HG03565 (cell line): ENCODE results near the gene RASGRP3.

Source experiments
- ATAC-seq: cut with Tn5 transposase; IDR thresholded peaks from one replicate; pipeline ENCODE4 v1.9.1; 2021; ENCODE audit warnings: mild to moderate bottlenecking, moderate library complexity; ENCODE audit not compliant: unreplicated experiment

Gene RASGRP3

GRCh38 chr2:33491441-33492084 lies 15.1 kb downstream of the RASGRP3 start:
- no peak for ATAC-seq

GRCh38 chr2:33492399-33493134 lies 16.1 kb downstream of the RASGRP3 start:
- no peak for ATAC-seq

DNA sequence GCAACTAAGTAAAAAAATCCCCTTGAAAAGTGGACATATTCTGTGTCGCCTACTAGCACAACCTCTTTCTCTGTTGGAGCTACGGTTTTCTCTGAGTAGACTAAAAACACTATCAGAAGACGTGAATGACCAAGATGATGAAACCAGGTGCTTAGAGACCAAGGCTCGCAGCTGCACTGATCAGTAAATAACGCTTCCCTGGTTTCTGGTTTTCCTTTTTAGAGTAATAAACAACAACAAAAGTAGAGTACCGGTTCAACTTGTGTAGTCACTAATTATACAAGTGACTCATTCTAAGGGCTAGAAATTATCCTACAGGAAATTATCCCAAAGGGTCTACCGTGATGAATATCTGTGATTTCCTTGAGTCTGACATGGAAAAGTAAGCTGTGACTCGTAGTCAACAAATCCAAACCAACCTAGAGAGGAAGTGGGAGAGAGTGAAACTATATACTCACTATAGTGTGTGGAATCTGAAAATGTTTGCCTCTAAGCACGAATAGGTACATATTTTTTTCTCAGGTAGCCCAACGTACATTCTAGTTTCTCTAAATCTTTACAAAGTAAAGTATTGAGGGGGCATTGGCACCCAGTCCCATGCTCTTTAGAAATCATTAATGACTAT lies 17.8 kb downstream of the RASGRP3 start:
- ATAC-seq, result peak; percentile 44

- ATAC-seq, result no peak
These were observed 18.6 kb downstream of the RASGRP3 start for GRCh38 chr2:33494877-33495641.

GRCh38 chr2:33495683-33496082 lies 19.2 kb downstream of the RASGRP3 start:
- no peak for ATAC-seq

DNA sequence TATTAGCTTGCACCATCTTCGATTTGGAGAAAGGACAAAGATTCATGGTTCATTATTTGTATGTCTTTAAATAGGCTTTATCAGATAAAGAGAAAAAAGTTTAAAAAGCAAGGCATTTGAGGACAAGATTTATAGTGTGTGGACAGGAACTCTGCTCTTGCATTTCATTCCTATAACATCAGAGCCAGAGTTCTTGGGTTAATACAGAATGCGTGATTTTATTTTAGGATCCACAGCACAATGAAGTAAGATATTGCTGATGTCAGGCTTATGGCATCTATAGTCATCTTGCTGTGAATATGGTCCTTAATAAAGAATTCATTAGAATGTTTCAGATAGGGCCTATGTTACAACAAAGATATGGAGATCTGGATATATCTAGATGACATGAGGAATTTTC lies 19.7 kb downstream of the RASGRP3 start:
- ATAC-seq, result no peak

GRCh38 chr2:33496726-33497125 lies 20.3 kb downstream of the RASGRP3 start:
- no peak for ATAC-seq

DNA sequence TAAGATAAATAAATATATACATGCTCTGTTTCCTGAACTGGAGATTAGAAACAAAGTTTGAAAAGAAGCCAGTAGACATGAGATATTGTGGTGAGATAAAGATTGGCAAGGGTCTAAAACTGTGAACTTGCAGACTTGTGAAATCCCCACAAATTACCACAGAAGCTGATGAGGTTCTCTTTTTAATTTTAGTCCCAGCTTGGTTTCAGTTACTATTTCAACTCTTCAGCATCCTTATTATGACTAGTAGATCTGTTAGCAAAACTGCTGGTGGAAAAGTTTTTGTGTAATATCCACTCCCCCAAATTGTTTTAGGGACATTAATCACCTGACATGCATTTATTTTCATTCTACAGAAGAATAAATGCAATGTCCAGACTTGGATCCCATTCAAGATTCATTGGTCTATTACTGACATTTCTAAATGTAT lies 20.8 kb downstream of the RASGRP3 start:
- peak; percentile 39 for ATAC-seq

DNA sequence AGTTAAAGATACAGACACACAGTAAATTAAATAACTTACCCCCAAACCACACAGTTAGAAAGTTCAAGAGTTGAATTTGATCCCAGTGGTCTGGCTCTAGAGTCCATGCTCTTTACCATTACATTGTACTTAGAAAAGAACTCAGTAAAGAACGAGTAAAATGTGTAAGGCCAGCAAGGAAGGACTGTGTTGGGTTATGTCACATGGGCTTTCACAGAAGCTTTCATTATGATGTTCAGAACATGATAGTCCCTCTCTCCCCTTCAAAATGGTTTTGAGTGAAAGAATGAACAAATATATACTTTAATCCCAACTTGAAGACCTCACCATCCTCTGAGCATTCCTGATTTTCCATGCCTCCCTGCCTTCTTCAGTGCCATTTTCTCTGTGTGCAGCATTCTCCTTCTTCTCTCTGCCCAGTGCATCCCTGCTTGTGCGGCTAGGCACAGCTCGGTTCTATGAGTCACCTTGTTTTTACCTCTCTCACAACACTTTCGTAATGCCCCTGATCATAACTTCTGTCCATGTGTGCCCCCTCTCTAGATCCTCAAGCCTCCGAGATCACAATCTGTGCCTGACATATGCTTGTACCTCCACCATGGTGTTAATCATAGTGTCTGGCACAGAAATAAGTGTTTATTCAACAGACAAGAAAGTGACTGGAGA lies 22.0 kb downstream of the RASGRP3 start:
- peak; percentile 17 for ATAC-seq

DNA sequence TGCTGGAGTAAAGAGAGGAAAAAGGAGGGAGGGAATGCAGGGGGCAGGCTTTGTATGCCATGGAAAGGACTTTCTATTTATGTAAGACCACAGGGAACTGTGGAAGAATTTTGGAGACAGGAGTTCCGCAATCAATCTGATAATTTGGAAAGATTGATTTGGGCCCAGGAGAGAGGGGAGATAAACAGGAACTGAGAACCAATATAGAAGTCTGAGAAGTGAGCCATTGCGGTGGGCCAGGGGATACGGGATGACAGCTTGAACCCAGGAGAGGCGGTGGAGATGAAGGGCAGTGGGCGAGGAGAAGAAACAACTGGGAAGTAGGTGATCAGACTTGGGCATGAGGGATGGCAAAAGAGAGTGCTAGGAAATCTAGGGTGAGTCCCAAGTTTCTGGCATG lies 23.7 kb downstream of the RASGRP3 start:
- no peak for ATAC-seq

- no peak for ATAC-seq
These were observed 25.6 kb downstream of the RASGRP3 start for GRCh38 chr2:33502025-33502424.

DNA sequence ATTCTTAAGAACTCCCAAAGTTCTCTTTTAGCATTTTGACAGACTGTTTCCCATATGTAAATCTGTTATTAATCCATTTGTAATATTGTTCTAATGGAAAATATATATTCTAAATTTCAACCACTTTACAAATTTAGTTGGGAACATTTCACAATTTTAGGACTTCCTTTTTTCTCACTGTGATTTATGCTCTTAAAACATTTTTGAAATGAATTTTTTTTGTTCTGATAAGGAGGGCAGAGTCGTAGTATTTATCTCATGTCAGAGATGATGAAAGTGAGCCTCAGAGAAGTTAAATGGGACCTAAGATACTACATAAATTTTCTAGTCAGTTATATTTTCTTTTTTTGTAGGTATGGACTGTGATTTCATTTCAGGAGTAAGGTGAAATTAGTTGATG lies 26.6 kb downstream of the RASGRP3 start:
- no peak for ATAC-seq

GRCh38 chr2:33505966-33506365 lies 29.5 kb downstream of the RASGRP3 start:
- no peak for ATAC-seq

DNA sequence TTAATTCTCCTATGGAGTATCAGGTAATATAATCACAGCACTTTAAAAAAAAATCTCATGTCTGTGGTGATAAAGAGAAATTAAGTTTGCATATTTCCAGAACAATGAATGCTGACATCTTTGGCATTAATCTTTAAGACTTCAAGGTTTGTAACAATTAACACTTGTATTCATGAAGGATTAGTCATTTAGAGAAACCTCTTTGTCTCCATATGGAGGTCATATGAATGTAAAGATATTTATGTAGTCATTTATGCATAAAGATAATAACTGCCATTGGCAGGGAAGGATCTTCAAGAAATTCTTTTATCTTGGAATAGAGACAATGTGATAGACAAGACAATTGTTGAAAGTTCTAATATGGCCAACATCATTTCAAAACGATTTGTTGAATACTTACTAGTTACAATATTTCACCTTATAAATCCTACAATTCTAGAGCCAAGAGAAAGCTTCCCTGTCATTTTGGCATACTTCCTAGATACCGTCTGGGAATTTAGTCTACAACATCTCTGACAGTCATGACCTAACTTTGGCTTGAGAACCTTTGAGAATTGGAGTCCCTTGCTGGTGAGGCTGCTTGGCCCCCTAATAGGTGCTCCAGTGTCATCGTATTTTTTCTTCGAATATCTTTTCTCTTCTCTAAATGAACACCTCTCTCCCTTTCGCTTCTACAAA lies 33.6 kb downstream of the RASGRP3 start:
- ATAC-seq, result no peak

DNA sequence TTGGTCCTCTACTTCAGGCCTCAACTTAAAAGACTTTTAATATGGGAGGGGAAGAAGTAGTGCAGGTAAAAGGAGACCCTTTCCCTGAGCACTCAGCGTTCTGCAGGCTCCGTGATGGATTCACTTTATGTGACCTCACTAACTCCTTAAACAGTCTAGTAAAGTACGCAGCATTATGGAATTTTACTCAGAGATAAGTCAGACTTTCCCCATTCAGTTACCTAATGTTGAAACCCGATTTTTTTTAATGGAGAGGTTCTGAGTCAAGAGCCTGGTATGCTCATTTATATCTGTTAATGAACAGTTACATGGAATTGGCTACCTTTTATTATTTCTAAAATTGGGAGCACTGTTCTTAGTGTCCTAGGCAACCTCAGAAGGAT lies 34.1 kb downstream of the RASGRP3 start:
- ATAC-seq, result no peak

- ATAC-seq, result no peak
These were observed 34.7 kb downstream of the RASGRP3 start for GRCh38 chr2:33511141-33511540.

- ATAC-seq, result peak; percentile 47
These were observed 35.7 kb downstream of the RASGRP3 start for GRCh38 chr2:33512112-33512511.

DNA sequence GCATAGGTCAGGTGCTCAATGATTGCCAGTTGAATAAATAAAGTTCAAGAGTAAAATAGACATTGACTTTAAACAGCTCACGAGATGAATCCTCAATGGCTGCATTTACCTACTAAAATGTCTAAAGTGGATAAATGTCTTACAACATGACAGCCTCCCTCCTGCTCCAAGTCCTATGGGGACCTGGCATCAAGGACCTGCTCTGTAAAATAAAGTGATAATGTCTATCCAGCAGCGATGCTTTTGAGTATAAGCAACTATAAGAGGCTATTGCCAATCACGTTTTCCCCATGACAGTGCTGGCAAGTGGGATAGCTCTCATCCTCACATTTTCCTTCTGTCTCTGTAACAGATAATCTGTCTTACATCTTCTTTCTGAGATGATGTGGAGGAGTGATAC lies 37.0 kb downstream of the RASGRP3 start:
- ATAC-seq, result no peak

DNA sequence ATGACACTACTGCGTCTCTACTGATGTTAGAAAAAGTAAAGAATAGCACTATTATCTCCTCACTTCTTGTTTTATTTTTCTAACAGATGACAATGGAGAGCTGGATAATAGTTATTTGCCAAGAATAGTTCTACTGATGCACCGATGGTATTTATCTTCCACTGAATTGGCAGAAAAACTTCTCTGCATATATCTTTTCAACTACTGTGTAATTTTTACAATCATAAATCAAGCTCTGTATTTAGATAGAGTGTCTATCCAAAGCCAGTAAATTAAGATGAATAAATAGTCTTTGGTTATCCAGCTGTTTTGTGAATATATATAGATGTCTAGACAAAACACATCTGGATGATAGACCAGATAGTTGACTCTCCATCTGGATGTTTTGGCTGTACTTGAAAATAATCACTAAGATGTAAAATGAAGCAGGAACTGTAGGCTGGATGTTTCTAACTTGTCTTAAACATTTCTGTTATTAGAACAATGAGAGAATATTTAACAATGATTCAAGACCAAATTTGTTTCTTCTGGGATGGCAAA lies 40.1 kb downstream of the RASGRP3 start:
- ATAC-seq, result no peak

DNA sequence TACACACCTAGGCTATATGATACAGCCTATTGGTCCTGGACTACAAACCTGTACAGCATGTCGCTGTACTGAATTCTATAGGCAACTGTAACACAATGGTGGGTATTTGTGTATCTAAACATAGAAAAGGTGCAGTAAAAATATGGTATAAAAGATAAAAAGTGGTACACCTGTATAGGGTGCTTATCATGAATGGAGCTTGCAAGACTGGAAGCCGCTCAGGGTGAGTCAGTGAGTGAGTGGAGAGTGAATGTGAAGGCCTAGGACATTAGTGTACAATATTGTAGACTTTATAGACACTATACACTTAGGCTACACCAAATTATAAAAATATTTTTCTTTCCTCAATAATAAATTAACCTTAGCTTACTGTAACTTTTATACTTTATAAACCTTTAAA lies 41.8 kb downstream of the RASGRP3 start:
- no peak for ATAC-seq
